ENCODE results near the gene OSBPL8. TPM values are rescaled to one million over a fixed set of nuclear protein-coding genes. Genes with fewer than 3 reads are reported as not detected.

Gene OSBPL8
- total and polyA plus RNA-seq, 12 donors: 3.7 to 154 (median 45.1) TPM

DNA sequence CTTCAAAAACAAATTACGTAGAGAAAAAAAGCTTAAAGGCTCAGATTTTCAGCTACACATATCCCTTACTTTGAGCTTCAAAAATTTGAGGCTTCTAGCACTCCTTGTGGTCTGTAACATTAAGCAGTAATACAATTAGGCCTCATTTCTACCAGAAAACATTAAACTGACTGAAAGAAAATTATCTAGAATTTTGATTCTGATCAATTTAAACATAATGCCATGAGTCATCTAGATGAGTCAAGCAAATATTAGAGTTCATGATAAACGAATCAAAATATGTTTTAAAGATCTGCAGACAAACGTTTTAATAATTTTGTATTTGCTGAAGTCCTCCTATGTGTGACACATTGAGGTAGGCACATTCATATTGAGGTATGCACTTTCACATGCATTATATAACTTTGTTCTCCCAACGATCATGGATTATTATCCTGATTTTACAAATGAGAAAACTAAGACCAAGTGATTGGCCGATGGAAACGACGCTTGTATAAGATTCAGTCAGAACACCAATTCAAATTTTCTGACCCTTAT is 4.3 kb downstream of the OSBPL8 start:
- TF ChIP-seq CTCF (IDR thresholded peaks at IDR 0.05) (no peak), POLR2A (IDR thresholded peaks at IDR 0.05) (no peak)
- Histone ChIP-seq H3K9me3 (replicated peaks in 1 of 3) (no peaks in the 10 kb centered on the region), H3K27me3 (no peaks in the 10 kb centered on the region), H3K27ac (no peak overlapping the region), H3K36me3 (replicated peaks in 1 of 2) (no peaks in the 10 kb centered on the region), H3K4me1 (replicated peaks in 1 of 2) (peaks cover 6 to 53% of the 10 kb centered on the region in 2 donors), H3K4me3 (no peak overlapping the region)
- WGBS, 4 donors: 74 to 84% (median 78%) methylated on average over 7 of the region's 7 CpGs
- DNase-seq: no peak
- intact Hi-C loops (cut with DNase I): no loop called here

DNA sequence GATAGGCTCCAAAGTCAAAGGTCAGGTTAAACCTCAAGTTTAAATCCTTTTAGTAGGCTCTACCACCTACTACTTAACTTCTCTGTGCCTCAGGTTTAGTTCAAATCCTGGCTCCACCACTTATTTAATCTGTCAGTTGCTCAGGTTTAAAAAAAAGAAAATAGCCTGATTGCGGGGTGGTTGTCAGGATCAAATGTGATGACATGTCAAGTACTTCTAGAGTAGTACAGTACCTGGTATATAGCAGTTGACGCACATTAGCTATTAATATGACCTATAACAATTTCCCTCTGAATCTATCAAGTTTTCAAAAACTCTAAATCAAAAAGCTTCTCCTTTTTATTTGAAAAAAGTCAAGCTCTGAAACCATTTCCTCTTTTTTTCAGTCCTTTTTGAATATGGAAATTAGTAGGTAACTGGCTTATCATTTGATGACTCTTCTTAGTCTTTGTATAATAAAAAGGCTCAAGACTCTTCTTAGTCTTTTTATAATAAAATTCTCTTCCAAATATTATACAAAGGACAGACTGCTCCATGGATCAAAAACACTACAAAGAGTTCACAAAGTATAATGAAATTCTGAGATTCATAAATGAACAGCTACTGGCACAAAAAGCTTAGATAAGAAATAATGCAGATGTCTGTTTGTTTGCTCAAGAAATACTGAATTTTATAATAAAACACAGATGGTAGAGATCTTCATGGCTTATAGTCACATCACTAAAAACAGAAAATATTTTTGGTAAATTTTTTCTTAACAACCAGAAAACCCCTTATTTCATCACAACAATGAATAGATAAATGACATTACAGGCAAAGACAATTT is 5.0 kb downstream of the OSBPL8 start:
- WGBS, 4 donors: 86 to 88% (median 86%) methylated on average over 2 of the region's 2 CpGs
- H3K27ac ChIP-seq: no peak overlapping the region
- intact Hi-C loops (cut with DNase I): no loop called here
- peaks cover 6 to 53% of the 10 kb centered on the region in 2 donors for H3K4me1 ChIP-seq (replicated peaks in 1 of 2)
- TF ChIP-seq CTCF (IDR thresholded peaks at IDR 0.05): no peak
- no peak for TF ChIP-seq POLR2A (IDR thresholded peaks at IDR 0.05)
- DNase-seq: no peak
- H3K27me3 ChIP-seq: no peaks in the 10 kb centered on the region
- H3K36me3 ChIP-seq (replicated peaks in 1 of 2): no peaks in the 10 kb centered on the region
- no peaks in the 10 kb centered on the region for H3K9me3 ChIP-seq (replicated peaks in 1 of 3)
- H3K4me3 ChIP-seq: no peak overlapping the region

GRCh38 chr12:76552343-76552938 is 7.1 kb downstream of the OSBPL8 start:
- intact Hi-C loops (cut with DNase I): no loop called here
- TF ChIP-seq CTCF (IDR thresholded peaks at IDR 0.05) (no peak), POLR2A (IDR thresholded peaks at IDR 0.05) (no peak)
- H3K4me1 ChIP-seq (replicated peaks in 1 of 2): peaks cover 8 to 62% of the 10 kb centered on the region in 2 donors
- DNase-seq: no peak
- H3K27ac ChIP-seq: no peak overlapping the region
- H3K4me3 ChIP-seq: no peak overlapping the region
- H3K9me3 ChIP-seq (replicated peaks in 1 of 3): no peaks in the 10 kb centered on the region
- no peaks in the 10 kb centered on the region for H3K27me3 ChIP-seq
- no peaks in the 10 kb centered on the region for H3K36me3 ChIP-seq (replicated peaks in 1 of 2)
- WGBS, 4 donors: 94 to 100% (median 97%) methylated on average over 3 of the region's 3 CpGs

GRCh38 chr12:76551482-76551888 is 8.1 kb downstream of the OSBPL8 start:
- no peak for TF ChIP-seq POLR2A (IDR thresholded peaks at IDR 0.05)
- 91 to 94% (median 93%) methylated on average over 5 of the region's 5 CpGs for WGBS, 4 donors
- Histone ChIP-seq H3K36me3 (replicated peaks in 1 of 2) (no peaks in the 10 kb centered on the region), H3K9me3 (replicated peaks in 1 of 3) (no peaks in the 10 kb centered on the region), H3K4me1 (replicated peaks in 1 of 2) (peaks cover 8 to 59% of the 10 kb centered on the region in 2 donors), H3K27me3 (no peaks in the 10 kb centered on the region), H3K4me3 (no peak overlapping the region), H3K27ac (no peak overlapping the region)
- no peak for DNase-seq
- intact Hi-C loops (cut with DNase I): no loop called here

All from adrenal gland (tissue), 12 donors.